ENCODE data around the gene FBXW7.

Gene FBXW7

GRCh38 chr4:152316969-152317368 lies 218.9 kb downstream of the FBXW7 start:
- Histone ChIP-seq H3K14ac (ENCODE audit: low read length in 2 of 2) (no peak overlapping the region), H2AFZ (ENCODE audit: low read depth, low read length) (no peak overlapping the region), H3K4ac (ENCODE audit: low read depth in 1 of 2, low read length in 2 of 2) (no peak overlapping the region), H3K79me1 (replicated peaks; ENCODE audit: low read length, poor library complexity, severe bottlenecking) (no peaks in the 10 kb centered on the region), H3K4me1 (ENCODE audit: control insufficient read depth, insufficient read depth, low read depth, low read length) (no peaks in the 10 kb centered on the region), H3K36me3 (ENCODE audit: control insufficient read depth in 1 of 2, insufficient read depth in 2 of 2, low read depth in 1 of 2, low read length in 2 of 2) (peaks cover 2 to 25% of the 10 kb centered on the region in 2 experiments), H4K8ac (ENCODE audit: low read length) (no peak overlapping the region), H2BK15ac (ENCODE audit: low read depth, poor library complexity, severe bottlenecking) (no peak overlapping the region), H3K4me2 (ENCODE audit: low read length, poor library complexity, severe bottlenecking) (no peak overlapping the region), H3K18ac (ENCODE audit: low read depth in 1 of 2, low read length in 2 of 2) (no peak overlapping the region), H3K23ac (ENCODE audit: low read length in 2 of 2) (no peak overlapping the region), H3K27ac (ENCODE audit: low read length, poor library complexity, severe bottlenecking) (no peak overlapping the region), H3K27me3 (ENCODE audit: control insufficient read depth in 1 of 2, insufficient read depth in 1 of 2, low read length in 2 of 2) (no peaks in the 10 kb centered on the region), H3K9ac (ENCODE audit: low read length) (no peak overlapping the region), H2BK12ac (ENCODE audit: low read length in 2 of 2) (no peak overlapping the region), H2BK120ac (ENCODE audit: low read depth, low read length) (no peak overlapping the region), H2AK5ac (ENCODE audit: low read length, severe bottlenecking) (no peak overlapping the region), H2BK5ac (ENCODE audit: low read depth, low read length, poor library complexity, severe bottlenecking) (no peak overlapping the region), H3K9me3 (ENCODE audit: control insufficient read depth, low read length) (no peaks in the 10 kb centered on the region), H3K4me3 (ENCODE audit: insufficient read depth in 1 of 2, low read depth in 1 of 2, low read length in 2 of 2) (no peak overlapping the region), H4K91ac (ENCODE audit: low read length) (no peak overlapping the region)
- WGBS: 97% methylated on average over 3 of the region's 3 CpGs
- DNase-seq: peak; percentile 61

DNA sequence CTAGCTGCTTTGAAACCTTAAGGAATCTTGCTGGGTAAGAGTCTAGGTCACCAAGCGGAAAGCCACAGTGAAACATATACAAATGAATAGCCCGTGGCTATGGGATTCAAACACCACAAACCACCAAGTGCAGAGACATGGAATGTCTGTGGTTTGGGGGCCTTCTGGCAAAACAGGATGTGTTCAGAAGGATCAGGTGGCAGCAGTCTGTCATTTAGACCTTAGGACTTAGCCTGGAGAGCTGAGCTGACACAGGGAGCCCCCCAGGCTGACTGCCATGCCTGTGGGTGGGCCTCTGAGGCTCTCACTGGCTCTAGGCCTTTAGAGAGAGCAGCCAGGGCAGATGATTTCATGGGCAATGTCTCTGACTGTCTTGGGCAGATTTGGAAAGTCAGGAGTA lies 225.6 kb downstream of the FBXW7 start:
- H4K91ac ChIP-seq (ENCODE audit: low read length): no peak overlapping the region
- peaks cover 4% of the 10 kb centered on the region for H3K4me1 ChIP-seq (ENCODE audit: control insufficient read depth, insufficient read depth, low read depth, low read length)
- H3K4ac ChIP-seq (ENCODE audit: low read depth in 1 of 2, low read length in 2 of 2): no peak overlapping the region
- no peaks in the 10 kb centered on the region for H3K9me3 ChIP-seq (ENCODE audit: control insufficient read depth, low read length)
- H2BK5ac ChIP-seq (ENCODE audit: low read depth, low read length, poor library complexity, severe bottlenecking): no peak overlapping the region
- peak overlapping the region; percentile 6 for H2BK15ac ChIP-seq (ENCODE audit: low read depth, poor library complexity, severe bottlenecking)
- H3K23ac ChIP-seq (ENCODE audit: low read length in 2 of 2): no peak overlapping the region
- no peaks in the 10 kb centered on the region for H3K79me1 ChIP-seq (replicated peaks; ENCODE audit: low read length, poor library complexity, severe bottlenecking)
- no peak overlapping the region for H3K4me2 ChIP-seq (ENCODE audit: low read length, poor library complexity, severe bottlenecking)
- peak overlapping the region; percentile 39 for H2BK120ac ChIP-seq (ENCODE audit: low read depth, low read length)
- H3K36me3 ChIP-seq (ENCODE audit: control insufficient read depth in 1 of 2, insufficient read depth in 2 of 2, low read depth in 1 of 2, low read length in 2 of 2): peaks cover 0 to under 1% of the 10 kb centered on the region in 2 experiments
- H2BK12ac ChIP-seq (ENCODE audit: low read length in 2 of 2): peak overlapping the region in 1 of 2 experiments; percentile 85
- peak overlapping the region; percentile 65 for H3K27ac ChIP-seq (ENCODE audit: low read length, poor library complexity, severe bottlenecking)
- no peak overlapping the region for H3K14ac ChIP-seq (ENCODE audit: low read length in 2 of 2)
- peak; percentile 95 for DNase-seq
- no peaks in the 10 kb centered on the region for H3K27me3 ChIP-seq (ENCODE audit: control insufficient read depth in 1 of 2, insufficient read depth in 1 of 2, low read length in 2 of 2)
- H3K18ac ChIP-seq (ENCODE audit: low read depth in 1 of 2, low read length in 2 of 2): peak overlapping the region; percentile 22 to 26
- H3K9ac ChIP-seq (ENCODE audit: low read length): no peak overlapping the region
- H2AFZ ChIP-seq (ENCODE audit: low read depth, low read length): no peak overlapping the region
- no peak overlapping the region for H3K4me3 ChIP-seq (ENCODE audit: insufficient read depth in 1 of 2, low read depth in 1 of 2, low read length in 2 of 2)
- H4K8ac ChIP-seq (ENCODE audit: low read length): no peak overlapping the region
- H2AK5ac ChIP-seq (ENCODE audit: low read length, severe bottlenecking): no peak overlapping the region
- WGBS: 10% methylated on average over 1 of the region's 2 CpGs

DNA sequence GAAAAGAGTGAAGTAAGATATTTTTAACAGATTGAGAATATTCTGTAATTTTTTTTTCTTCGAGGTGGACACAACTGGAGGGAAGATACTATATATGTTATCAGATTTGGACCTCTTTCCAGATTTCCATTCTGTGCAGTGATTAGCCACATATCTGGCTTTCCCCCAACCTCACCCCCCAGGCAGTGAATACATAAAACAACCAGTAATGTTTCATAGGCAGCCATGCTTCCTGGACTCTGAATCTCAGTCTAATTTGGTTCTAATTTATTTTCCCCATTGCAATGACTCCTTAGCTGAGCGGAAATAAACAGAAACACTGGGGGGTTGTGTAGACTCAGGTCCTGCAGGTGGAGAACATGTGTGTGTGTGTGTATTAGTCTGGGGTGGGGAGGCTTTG lies 226.5 kb downstream of the FBXW7 start:
- Histone ChIP-seq H3K4ac (ENCODE audit: low read depth in 1 of 2, low read length in 2 of 2) (peak overlapping the region in 1 of 2 experiments; percentile 10), H3K9ac (ENCODE audit: low read length) (no peak overlapping the region), H2AK5ac (ENCODE audit: low read length, severe bottlenecking) (no peak overlapping the region), H3K14ac (ENCODE audit: low read length in 2 of 2) (no peak overlapping the region), H3K4me3 (ENCODE audit: insufficient read depth in 1 of 2, low read depth in 1 of 2, low read length in 2 of 2) (no peak overlapping the region), H3K23ac (ENCODE audit: low read length in 2 of 2) (no peak overlapping the region), H3K27me3 (ENCODE audit: control insufficient read depth in 1 of 2, insufficient read depth in 1 of 2, low read length in 2 of 2) (no peaks in the 10 kb centered on the region), H3K4me2 (ENCODE audit: low read length, poor library complexity, severe bottlenecking) (no peak overlapping the region), H2AFZ (ENCODE audit: low read depth, low read length) (no peak overlapping the region), H2BK12ac (ENCODE audit: low read length in 2 of 2) (no peak overlapping the region), H3K79me1 (replicated peaks; ENCODE audit: low read length, poor library complexity, severe bottlenecking) (no peaks in the 10 kb centered on the region), H3K18ac (ENCODE audit: low read depth in 1 of 2, low read length in 2 of 2) (peak overlapping the region in 1 of 2 experiments; percentile 18), H2BK15ac (ENCODE audit: low read depth, poor library complexity, severe bottlenecking) (no peak overlapping the region), H4K91ac (ENCODE audit: low read length) (no peak overlapping the region), H3K4me1 (ENCODE audit: control insufficient read depth, insufficient read depth, low read depth, low read length) (peaks cover 6% of the 10 kb centered on the region), H2BK5ac (ENCODE audit: low read depth, low read length, poor library complexity, severe bottlenecking) (no peak overlapping the region), H3K36me3 (ENCODE audit: control insufficient read depth in 1 of 2, insufficient read depth in 2 of 2, low read depth in 1 of 2, low read length in 2 of 2) (no peaks in the 10 kb centered on the region), H2BK120ac (ENCODE audit: low read depth, low read length) (no peak overlapping the region), H3K27ac (ENCODE audit: low read length, poor library complexity, severe bottlenecking) (peak overlapping the region; percentile 65), H4K8ac (ENCODE audit: low read length) (no peak overlapping the region), H3K9me3 (ENCODE audit: control insufficient read depth, low read length) (no peaks in the 10 kb centered on the region)
- DNase-seq: no peak
- 75% methylated on average over 1 of the region's 2 CpGs for WGBS

DNA sequence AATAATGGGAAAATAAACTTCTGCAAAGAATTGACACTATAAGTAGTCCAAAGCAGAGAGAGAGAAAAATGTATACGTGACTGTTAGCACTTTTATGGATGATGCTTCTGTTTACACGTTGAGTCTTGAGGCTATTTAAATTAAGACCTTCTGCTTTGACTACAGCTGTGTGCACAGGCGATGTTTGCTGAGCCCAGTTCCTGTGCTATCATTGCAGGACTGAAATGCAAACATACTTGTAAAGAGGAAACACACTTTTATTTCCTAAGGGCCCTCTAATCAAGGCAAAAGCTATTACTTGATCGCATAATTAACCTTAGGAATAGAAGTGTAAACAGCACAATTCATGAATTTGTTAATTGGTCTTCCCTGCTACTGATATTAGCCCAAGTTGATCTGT lies 226.9 kb downstream of the FBXW7 start:
- H2BK12ac ChIP-seq (ENCODE audit: low read length in 2 of 2): no peak overlapping the region
- no peak overlapping the region for H2BK15ac ChIP-seq (ENCODE audit: low read depth, poor library complexity, severe bottlenecking)
- no peak overlapping the region for H3K23ac ChIP-seq (ENCODE audit: low read length in 2 of 2)
- H2BK5ac ChIP-seq (ENCODE audit: low read depth, low read length, poor library complexity, severe bottlenecking): no peak overlapping the region
- no peak overlapping the region for H3K9ac ChIP-seq (ENCODE audit: low read length)
- H2AK5ac ChIP-seq (ENCODE audit: low read length, severe bottlenecking): no peak overlapping the region
- DNase-seq: no peak
- H3K4me3 ChIP-seq (ENCODE audit: insufficient read depth in 1 of 2, low read depth in 1 of 2, low read length in 2 of 2): no peak overlapping the region
- H3K27ac ChIP-seq (ENCODE audit: low read length, poor library complexity, severe bottlenecking): no peak overlapping the region
- no peak overlapping the region for H4K91ac ChIP-seq (ENCODE audit: low read length)
- no peak overlapping the region for H3K4ac ChIP-seq (ENCODE audit: low read depth in 1 of 2, low read length in 2 of 2)
- no peak overlapping the region for H4K8ac ChIP-seq (ENCODE audit: low read length)
- no peaks in the 10 kb centered on the region for H3K79me1 ChIP-seq (replicated peaks; ENCODE audit: low read length, poor library complexity, severe bottlenecking)
- no peak overlapping the region for H3K4me2 ChIP-seq (ENCODE audit: low read length, poor library complexity, severe bottlenecking)
- no peak overlapping the region for H2AFZ ChIP-seq (ENCODE audit: low read depth, low read length)
- WGBS: 54% methylated on average over 4 of the region's 4 CpGs
- no peak overlapping the region for H3K18ac ChIP-seq (ENCODE audit: low read depth in 1 of 2, low read length in 2 of 2)
- no peaks in the 10 kb centered on the region for H3K36me3 ChIP-seq (ENCODE audit: control insufficient read depth in 1 of 2, insufficient read depth in 2 of 2, low read depth in 1 of 2, low read length in 2 of 2)
- no peaks in the 10 kb centered on the region for H3K9me3 ChIP-seq (ENCODE audit: control insufficient read depth, low read length)
- no peak overlapping the region for H3K14ac ChIP-seq (ENCODE audit: low read length in 2 of 2)
- H3K27me3 ChIP-seq (ENCODE audit: control insufficient read depth in 1 of 2, insufficient read depth in 1 of 2, low read length in 2 of 2): no peaks in the 10 kb centered on the region
- no peak overlapping the region for H2BK120ac ChIP-seq (ENCODE audit: low read depth, low read length)
- peaks cover 9% of the 10 kb centered on the region for H3K4me1 ChIP-seq (ENCODE audit: control insufficient read depth, insufficient read depth, low read depth, low read length)
